ENCODE results near the gene DNAJC15.
"Not testable (repeated sequence)": the region's sequence is repeated elsewhere in the genome, so short reads cannot be mapped to it uniquely, and the experiment has no call there.

DNAJC15 gene

DNA sequence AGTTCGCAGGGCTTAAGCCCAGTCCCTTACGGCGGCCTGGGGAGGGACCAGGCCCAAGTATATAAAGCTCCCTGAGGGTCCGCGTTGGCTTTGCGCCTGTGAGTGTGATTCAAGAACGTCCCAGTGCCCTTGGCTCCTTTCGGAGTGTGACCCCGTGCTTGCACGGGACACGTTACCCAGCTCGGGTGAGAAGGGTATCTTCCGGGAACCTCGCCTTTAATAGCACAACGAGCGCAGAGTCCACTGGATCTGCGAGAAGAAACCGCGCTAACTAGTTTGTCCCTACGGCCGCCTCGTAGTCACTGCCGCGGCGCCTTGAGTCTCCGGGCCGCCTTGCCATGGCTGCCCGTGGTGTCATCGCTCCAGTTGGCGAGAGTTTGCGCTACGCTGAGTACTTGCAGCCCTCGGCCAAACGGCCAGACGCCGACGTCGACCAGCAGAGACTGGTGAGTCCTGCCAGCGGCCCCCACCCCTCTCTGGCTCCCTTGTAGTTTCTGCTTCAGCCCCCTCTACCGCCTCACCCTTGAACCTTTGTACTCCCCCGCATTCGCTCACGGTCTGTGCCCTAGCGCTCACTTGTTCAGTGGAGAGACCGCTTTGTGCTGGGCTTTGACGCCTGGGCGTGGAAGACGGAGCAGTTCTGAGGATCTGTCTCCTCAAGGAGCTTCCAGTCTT is at the start of gene DNAJC15:
Gene DNAJC15, plus strand, starts transcription at position 298 of the 675 bp plus-strand sequence. Its CDS starts 41 bp downstream, at position 339.
- in situ Hi-C loops (cut with MboI; ENCODE audit: low sequenced_read_pairs): no loop called here

- in situ Hi-C loops (cut with MboI; ENCODE audit: low sequenced_read_pairs): no loop called here
These were observed 47.3 kb upstream of the DNAJC15 start for GRCh38 chr13:42976066-42976465.

GRCh38 chr13:42977219-42977659 is 46.1 kb upstream of the DNAJC15 start:
- in situ Hi-C loops (cut with MboI; ENCODE audit: low sequenced_read_pairs): no loop called here

GRCh38 chr13:42981317-42981716 is 42.1 kb upstream of the DNAJC15 start:
- in situ Hi-C loops (cut with MboI; ENCODE audit: low sequenced_read_pairs): no loop called here

DNA sequence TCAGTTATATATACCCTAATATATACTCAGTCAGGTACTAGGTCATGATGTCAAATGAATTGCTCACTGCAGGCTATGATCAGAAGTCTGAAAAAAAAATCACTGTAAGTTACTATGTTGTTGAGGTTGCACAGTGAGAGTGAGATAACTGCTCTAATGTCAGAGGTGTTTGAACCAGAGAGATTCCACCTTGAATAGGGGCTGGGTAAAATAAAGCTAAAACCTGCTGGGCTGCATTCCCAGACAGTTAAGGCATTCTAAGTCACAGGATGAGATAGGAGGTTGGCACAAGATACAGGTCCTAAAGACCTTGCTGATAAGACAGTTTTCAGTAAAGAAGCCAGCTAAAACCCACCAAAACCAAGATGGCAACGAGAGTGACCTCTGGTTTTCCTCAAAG is 41.5 kb upstream of the DNAJC15 start:
- in situ Hi-C loops (cut with MboI; ENCODE audit: low sequenced_read_pairs): no loop called here

GRCh38 chr13:42984026-42984425 is 39.4 kb upstream of the DNAJC15 start:
- in situ Hi-C loops (cut with MboI; ENCODE audit: low sequenced_read_pairs): no loop called here

DNA sequence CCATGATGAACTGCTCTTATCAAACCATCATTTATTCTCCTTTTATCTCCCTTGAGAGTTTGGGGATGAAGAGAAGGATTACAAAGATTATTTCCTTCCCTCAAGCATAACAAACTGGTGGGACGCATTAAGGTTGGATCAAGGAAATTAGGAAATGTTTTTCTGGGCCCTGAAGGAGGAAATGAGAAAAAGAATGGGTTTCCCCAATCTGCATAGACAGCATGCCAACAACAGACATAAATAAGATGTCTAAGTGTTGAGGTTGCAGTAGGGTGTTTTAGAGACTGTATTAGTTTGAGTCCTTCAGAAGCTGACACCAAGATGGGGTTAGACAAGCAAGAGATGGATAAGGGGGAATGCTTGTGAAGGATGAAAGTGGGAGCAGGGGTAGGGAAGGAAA is 38.7 kb upstream of the DNAJC15 start:
- in situ Hi-C loops (cut with MboI; ENCODE audit: low sequenced_read_pairs): no loop called here

- in situ Hi-C loops (cut with MboI; ENCODE audit: low sequenced_read_pairs): no loop called here
These were observed 37.8 kb upstream of the DNAJC15 start for GRCh38 chr13:42985312-42986175.

DNA sequence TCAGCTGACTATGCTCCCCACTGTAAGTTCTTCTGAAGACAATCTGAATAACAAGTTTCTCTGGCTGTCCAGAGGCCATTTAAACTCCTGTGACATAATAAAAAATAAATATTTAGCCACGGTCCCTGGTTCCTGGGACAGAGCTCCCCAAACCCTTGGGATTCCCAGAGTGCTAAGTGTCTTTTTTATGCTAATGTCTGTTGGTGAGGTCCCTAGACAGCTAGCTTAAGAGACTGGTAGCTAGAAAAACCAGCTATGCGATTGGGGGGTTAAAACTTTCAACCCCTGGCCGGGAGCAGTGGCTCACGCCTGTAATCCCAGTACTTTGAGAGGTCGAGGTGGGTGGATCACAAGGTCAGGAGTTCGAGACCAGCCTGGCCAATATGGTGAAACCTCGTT is 37.2 kb upstream of the DNAJC15 start:
- in situ Hi-C loops (cut with MboI; ENCODE audit: low sequenced_read_pairs): no loop called here

DNA sequence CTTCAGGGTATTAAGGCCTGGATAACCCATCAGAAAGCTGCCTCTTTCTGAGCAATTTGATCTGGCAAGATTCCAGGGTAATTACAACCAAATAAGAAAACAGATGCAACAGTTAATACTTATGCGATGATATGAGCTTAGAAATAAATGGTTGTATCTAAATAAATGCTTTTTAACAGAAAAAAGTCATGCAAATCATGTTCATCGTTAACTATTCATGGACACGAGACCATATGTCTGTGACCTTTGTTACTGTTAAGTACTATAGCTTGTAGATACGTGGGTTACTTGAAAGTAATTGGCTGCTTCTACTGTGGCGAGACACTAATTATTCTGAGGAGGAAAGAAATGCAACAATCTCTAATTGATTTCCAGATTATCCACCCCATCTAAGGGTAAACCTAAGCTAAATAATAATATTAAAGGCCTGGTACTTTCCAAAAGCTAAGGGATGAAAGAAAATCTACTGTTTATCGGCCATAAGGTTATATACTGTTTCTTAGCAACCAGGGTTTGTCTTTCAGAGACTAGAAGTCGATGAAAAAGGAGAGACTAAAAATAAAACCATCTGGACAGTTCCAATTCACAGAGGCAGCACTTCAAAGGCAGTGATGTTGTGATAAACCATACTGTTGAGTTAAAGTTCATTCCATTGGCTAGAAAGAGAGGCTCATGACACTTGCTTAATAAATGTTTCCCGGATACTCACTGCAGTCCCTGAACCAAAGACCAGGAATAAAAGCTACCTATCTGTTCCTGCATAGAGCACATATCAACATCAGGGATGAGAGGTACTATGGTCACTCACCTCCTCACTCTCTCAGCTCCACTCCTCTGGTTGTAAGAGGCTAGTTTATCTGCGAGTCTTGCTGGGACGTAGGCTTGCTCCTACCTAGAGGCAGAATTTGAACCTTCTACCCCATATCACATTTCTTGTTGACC is 32.8 kb upstream of the DNAJC15 start:
- in situ Hi-C loops (cut with MboI; ENCODE audit: low sequenced_read_pairs): no loop called here

- in situ Hi-C loops (cut with MboI; ENCODE audit: low sequenced_read_pairs): not testable (repeated sequence)
These were observed 32.0 kb upstream of the DNAJC15 start for GRCh38 chr13:42991233-42991897.

GRCh38 chr13:42991898-42992763 is 31.3 kb upstream of the DNAJC15 start, which contains the start of gene EPSTI1:
TSS of gene EPSTI1 (minus strand) at chr13:42992241. CDS start at chr13:42992165, 76 bp downstream.
- in situ Hi-C loops (cut with MboI; ENCODE audit: low sequenced_read_pairs): no loop called here

GRCh38 chr13:42992764-42993122 is 30.6 kb upstream of the DNAJC15 start:
- in situ Hi-C loops (cut with MboI; ENCODE audit: low sequenced_read_pairs): no loop called here

GRCh38 chr13:42994878-42995277 is 28.5 kb upstream of the DNAJC15 start:
- in situ Hi-C loops (cut with MboI; ENCODE audit: low sequenced_read_pairs): no loop called here

GRCh38 chr13:42996584-42996983 is 26.8 kb upstream of the DNAJC15 start:
- in situ Hi-C loops (cut with MboI; ENCODE audit: low sequenced_read_pairs): no loop called here

DNA sequence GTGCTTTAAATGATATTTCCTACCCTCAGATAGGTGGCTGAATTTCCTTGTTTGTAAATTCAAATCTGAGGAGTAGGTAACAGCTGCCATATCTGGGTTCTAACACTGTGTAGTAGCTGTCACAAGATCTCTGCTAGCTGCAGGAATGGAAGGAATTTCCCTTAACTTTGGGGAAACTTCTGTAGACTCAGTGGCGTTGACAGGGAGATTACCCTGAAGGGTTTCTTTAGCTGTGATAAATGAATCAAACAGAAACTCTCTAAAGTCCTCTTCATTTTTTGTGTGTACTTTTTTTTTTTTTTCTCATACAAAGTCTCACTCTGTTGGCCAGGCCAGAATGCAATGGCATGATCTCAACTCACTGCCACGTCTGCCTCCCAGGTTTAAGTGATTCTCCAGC is 26.0 kb upstream of the DNAJC15 start:
- in situ Hi-C loops (cut with MboI; ENCODE audit: low sequenced_read_pairs): no loop called here

GRCh38 chr13:42999491-42999890 is 23.9 kb upstream of the DNAJC15 start:
- in situ Hi-C loops (cut with MboI; ENCODE audit: low sequenced_read_pairs): no loop called here

GRCh38 chr13:43000676-43001075 is 22.7 kb upstream of the DNAJC15 start:
- in situ Hi-C loops (cut with MboI; ENCODE audit: low sequenced_read_pairs): no loop called here

GRCh38 chr13:43002021-43002420 is 21.4 kb upstream of the DNAJC15 start:
- in situ Hi-C loops (cut with MboI; ENCODE audit: low sequenced_read_pairs): no loop called here

GRCh38 chr13:43003010-43003409 is 20.4 kb upstream of the DNAJC15 start:
- in situ Hi-C loops (cut with MboI; ENCODE audit: low sequenced_read_pairs): no loop called here

Measured in HL-60/S4 (cell line).